Measurements from ENCODE around the gene TRIM17.

The TRIM17 gene

DNA sequence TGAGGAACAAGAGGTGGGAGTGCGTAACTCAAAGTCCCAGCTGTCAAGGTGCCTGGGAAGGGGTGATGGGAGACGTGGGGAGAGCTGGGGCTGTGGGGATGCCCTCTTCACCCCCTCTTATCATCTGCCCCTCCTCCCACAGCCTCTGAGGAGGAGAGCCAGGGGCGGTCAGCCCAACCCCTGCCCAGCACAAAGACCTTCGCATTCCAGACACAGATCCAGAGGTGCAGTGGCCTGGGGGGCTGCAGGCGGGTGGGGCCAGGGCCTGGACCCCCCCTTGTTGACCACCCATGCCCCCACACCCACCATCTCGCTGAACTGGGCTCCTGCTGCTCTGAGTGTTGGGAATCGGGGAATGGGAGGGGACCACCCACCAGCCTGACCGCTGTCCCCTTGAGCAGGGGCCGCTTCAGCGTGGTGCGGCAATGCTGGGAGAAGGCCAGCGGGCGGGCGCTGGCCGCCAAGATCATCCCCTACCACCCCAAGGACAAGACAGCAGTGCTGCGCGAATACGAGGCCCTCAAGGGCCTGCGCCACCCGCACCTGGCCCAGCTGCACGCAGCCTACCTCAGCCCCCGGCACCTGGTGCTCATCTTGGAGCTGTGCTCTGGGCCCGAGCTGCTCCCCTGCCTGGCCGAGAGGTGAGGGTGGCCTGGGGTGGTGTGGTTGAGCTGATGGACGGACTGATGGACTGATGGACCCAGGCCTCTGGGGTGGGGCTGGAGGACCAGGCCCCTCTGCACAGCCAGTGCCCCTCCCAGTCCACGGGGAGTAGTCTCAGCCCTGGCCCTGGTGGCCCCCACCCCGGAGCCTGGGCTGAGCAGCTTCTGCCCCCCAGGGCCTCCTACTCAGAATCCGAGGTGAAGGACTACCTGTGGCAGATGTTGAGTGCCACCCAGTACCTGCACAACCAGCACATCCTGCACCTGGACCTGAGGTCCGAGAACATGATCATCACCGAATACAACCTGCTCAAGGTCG, 39.7 kb downstream of the TRIM17 start:
- DNase-seq: no peak

GRCh38 chr1:228376262-228376628, 40.4 kb downstream of the TRIM17 start:
- no peak for DNase-seq

DNA sequence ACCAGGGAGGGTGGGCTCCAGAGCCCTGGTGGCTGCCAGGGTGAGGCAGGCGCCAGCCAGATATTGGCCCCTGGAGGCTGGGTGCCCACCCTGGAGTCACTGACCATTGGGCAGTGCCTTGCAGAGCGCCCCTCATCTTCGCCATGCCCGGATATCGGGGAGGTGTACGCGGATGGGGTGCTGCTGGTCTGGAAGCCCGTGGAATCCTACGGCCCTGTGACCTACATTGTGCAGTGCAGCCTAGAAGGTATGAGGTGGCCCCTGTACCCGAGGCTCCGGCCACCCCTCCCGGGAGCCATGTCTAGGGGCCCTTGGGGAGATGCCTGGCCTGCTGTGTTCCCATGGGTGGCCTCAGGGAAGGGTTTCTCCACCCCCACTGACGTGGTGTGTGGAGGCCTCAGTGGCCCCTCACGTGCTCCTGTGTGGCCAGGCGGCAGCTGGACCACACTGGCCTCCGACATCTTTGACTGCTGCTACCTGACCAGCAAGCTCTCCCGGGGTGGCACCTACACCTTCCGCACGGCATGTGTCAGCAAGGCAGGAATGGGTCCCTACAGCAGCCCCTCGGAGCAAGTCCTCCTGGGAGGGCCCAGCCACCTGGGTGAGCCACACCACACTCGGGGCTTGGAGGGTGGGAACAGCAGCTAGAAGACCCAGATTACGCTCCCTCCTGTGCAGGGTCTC, 40.9 kb downstream of the TRIM17 start:
- no peak for DNase-seq

DNA sequence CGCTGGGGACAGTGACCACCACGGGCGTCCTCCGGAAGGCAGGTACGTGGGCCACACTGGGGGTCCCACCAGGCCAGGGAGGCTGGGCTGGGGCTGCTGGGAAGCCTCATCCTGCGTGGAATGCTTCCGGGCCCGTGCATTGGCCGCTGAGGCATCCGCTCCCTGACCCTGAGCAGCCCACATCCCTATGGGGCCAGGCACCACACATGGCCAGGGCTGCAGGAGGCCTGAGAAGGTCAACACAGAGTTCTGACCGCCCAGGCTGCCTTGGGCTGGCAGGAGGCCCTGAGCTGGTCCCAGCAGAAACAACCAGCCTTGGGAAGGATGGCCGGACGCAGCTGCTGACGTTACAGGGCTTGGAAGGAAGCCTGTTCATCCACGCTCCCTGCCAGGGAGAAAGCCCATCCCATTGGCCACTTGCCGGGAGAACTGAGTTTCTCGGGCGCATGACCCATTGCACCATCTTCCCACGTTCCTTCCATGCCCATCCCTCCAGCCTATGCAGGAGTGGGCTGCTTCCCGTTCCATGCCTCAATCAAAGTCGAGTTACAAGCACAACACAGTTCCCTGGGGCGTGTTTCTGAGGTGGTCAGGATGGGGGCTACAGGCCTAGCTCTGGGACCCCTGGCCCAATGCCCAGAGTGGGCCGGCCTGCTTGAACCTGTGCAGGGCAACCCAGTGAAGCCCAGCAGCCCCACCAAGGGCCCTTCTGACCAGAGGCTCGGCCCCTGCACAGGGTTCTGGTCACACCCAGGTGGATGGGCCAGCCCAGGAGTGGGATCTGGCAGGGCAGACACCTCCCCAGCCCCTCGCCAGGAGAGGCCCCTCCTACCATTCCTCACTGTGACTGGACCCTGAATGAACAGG, 41.7 kb downstream of the TRIM17 start:
- no peak for DNase-seq

- no peak for DNase-seq
Measured at GRCh38 chr1:228373681-228374571, 42.7 kb downstream of the TRIM17 start.

DNA sequence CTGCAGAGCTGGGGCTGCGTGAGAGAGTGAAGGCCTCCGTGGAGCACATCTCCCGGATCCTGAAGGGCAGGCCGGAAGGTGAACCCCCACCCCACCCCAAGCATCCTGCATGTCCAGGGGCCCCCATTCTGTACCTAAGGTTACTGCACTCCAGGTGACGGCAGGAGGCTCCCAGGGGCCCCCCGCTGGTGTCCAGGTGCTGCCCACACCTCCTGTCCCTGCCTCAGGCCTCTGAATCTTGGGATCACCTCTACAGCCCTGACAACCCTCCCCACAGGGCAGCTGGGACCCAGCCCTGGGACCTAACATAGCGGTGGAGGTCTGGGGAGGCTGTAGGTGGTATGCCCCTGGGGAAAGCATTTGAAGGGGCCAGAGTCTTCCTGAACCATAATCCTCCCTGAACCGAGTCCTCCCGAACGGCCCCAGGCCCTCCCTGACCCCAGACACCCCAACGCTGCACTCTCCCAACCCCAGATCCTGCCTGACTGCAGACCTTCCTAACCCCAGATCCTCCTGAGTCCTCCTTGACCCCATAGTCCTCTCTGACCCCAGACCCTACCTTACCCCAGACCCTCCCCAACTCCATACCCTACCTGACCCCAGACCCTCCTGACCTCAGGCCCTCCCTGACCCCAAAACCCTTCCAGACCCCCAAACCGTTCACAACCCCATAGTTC, 43.5 kb downstream of the TRIM17 start:
- no peak for DNase-seq

- DNase-seq: no peak
Measured at GRCh38 chr1:228372183-228373003, 44.3 kb downstream of the TRIM17 start.

DNA sequence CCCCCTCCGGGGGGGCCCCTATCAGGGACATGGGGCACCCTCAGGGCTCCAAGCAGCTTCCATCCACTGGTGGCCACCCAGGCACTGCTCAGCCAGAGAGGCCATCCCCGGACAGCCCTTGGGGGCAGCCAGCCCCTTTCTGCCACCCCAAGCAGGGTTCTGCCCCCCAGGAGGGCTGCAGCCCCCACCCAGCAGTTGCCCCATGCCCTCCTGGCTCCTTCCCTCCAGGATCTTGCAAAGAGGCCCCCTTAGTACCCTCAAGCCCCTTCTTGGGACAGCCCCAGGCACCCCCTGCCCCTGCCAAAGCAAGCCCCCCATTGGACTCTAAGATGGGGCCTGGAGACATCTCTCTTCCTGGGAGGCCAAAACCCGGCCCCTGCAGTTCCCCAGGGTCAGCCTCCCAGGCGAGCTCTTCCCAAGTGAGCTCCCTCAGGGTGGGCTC, 44.9 kb downstream of the TRIM17 start:
- no peak for DNase-seq

DNA sequence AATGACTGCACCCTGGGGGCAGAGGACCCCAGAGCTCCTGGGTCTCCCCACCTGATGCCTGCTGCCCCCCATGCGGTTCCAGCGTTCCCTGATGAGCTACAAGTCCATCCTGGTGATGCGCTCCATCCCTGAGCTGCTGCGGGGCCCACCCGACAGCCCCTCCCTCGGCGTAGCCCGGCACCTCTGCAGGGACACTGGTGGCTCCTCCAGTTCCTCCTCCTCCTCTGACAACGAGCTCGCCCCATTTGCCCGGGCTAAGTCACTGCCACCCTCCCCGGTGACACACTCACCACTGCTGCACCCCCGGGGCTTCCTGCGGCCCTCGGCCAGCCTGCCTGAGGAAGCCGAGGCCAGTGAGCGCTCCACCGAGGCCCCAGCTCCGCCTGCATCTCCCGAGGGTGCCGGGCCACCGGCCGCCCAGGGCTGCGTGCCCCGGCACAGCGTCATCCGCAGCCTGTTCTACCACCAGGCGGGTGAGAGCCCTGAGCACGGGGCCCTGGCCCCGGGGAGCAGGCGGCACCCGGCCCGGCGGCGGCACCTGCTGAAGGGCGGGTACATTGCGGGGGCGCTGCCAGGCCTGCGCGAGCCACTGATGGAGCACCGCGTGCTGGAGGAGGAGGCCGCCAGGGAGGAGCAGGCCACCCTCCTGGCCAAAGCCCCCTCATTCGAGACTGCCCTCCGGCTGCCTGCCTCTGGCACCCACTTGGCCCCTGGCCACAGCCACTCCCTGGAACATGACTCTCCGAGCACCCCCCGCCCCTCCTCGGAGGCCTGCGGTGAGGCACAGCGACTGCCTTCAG, 45.5 kb downstream of the TRIM17 start:
- no peak for DNase-seq

DNA sequence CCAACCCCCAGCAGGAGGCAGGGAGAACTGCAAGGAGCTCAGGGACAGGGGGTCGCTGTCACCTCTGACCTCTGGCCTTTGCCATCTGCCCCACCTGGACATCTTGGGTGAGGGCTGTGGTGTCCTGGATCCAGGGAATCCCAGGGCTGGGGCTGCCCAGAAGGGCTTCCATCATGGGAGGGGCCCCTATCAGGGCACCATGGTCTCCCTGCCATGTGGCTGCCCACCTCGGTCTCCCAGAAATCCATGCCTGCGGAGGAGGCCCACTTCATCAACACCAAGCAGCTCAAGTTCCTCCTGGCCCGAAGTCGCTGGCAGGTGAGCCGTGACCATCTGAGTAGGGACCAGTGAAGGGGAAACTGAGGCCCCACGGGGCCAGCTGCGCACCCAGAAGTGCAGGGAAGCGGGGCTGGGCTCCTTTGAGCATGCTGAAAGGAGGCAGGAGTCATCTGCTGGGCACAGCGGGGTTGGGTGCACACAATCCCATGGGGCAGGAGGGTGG, 46.2 kb downstream of the TRIM17 start:
- DNase-seq: no peak

GRCh38 chr1:228369608-228370438, 46.8 kb downstream of the TRIM17 start:
- no peak for DNase-seq

DNA sequence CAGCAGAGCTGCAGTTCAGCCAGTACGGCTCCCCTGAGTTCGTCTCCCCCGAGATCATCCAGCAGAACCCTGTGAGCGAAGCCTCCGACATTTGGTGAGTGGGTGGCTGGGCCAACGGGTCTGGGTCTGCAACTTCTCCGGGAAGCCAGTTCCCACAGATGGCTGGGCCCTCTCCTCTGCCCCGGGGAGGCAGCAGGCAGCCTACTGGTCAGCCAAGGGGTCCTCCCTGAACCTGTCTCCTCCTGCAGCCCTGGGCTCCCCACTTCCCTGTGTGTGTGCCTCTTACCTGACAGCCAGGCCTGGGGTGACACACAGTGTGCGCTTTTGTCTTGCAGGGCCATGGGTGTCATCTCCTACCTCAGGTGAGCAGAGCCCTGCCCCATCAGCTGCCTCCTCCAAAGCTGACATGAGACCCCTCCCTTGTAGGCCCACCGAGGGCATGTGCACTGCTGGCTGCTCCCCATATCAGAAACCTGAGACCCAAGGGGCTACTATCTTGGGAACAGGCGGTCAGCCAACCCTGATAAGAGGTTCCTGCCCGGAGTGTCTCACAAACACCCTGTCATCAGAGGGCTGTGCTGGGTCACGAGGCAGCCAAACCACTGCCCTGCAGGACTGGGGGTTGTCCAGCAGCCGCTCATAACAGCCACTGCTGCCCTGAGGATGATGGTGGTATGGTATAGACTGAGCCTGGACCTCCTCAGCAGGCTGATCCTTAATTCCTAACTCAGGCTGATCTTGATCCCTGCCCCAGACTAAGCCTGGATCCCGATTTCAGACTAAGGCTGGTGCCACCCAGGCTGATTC, 47.7 kb downstream of the TRIM17 start:
- DNase-seq: no peak

GRCh38 chr1:228367798-228368791, 48.6 kb downstream of the TRIM17 start:
- DNase-seq: no peak

DNA sequence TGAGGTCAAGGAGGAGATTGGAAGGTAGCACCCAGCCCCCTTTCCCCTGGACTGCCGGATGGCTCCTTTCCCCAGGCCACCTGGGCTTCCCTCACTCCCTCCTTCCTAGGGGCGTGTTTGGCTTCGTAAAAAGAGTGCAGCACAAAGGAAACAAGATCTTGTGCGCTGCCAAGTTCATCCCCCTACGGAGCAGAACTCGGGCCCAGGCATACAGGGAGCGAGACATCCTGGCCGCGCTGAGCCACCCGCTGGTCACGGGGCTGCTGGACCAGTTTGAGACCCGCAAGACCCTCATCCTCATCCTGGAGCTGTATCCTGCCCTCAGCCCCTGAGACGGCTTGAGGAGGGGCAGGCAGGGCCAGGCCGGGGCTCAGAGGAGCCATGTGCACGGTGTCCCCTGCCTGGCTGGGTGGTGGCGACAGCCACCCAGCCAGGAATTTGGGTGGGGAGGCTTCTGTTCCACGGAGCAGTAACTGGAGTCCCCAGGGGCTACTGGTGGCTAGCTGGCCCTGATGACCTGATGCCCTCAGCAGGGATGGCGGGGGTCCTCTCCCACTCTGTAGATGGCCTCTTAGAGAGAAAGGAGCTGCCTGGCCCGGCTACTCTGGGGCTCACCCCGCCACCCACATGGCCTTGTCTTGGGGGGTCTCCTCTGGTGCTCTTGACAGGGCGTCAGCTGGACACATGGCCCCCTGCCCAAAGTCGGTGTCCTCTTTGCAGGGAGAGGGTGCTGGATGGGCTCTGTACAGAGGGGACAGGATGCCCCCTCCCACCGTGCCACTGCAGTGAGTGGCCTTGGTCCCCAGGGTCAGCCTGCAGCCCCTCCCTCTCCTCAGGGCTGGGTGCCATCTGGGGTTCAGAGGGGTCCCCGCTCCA, 49.6 kb downstream of the TRIM17 start:
- no peak for DNase-seq

Data from activated naive CD4-positive, alpha-beta T cell treated with Interleukin-2 at 50 U/mL for 16 hours (primary cell).